ENCODE data around the gene RAB31.

Gene RAB31

GRCh38 chr18:9772847-9773677 lies 65.0 kb downstream of the RAB31 start:
- no peak overlapping the region for H3K9ac ChIP-seq (ENCODE audit: low read length in 2 of 2)
- no peak overlapping the region for H3K4me3 ChIP-seq (ENCODE audit: low read length in 2 of 2)
- H3K27ac ChIP-seq (ENCODE audit: low read length) = no peak overlapping the region
- H3K27me3 ChIP-seq (ENCODE audit: control insufficient read depth in 1 of 2, insufficient read depth in 2 of 2, low read length in 2 of 2) = no peaks in the 10 kb centered on the region
- peaks cover 15% of the 10 kb centered on the region for H3K4me1 ChIP-seq (ENCODE audit: control insufficient read depth, insufficient read depth, low read length)
- H3K36me3 ChIP-seq (ENCODE audit: control insufficient read depth in 2 of 2, insufficient read depth in 2 of 2, low read length in 2 of 2) = no peaks in the 10 kb centered on the region
- H3K9me3 ChIP-seq (ENCODE audit: control insufficient read depth in 2 of 2, low read length in 2 of 2) = no peaks in the 10 kb centered on the region

- Histone ChIP-seq H3K4me1 (ENCODE audit: control insufficient read depth, insufficient read depth, low read length) (peaks cover 15% of the 10 kb centered on the region), H3K9ac (ENCODE audit: low read length in 2 of 2) (no peak overlapping the region), H3K27ac (ENCODE audit: low read length) (no peak overlapping the region), H3K4me3 (ENCODE audit: low read length in 2 of 2) (no peak overlapping the region), H3K9me3 (ENCODE audit: control insufficient read depth in 2 of 2, low read length in 2 of 2) (no peaks in the 10 kb centered on the region), H3K36me3 (ENCODE audit: control insufficient read depth in 2 of 2, insufficient read depth in 2 of 2, low read length in 2 of 2) (no peaks in the 10 kb centered on the region), H3K27me3 (ENCODE audit: control insufficient read depth in 1 of 2, insufficient read depth in 2 of 2, low read length in 2 of 2) (no peaks in the 10 kb centered on the region)
Measured at GRCh38 chr18:9774150-9774549, 66.0 kb downstream of the RAB31 start.

GRCh38 chr18:9775178-9775577 lies 67.1 kb downstream of the RAB31 start:
- no peak overlapping the region for H3K27ac ChIP-seq (ENCODE audit: low read length)
- H3K27me3 ChIP-seq (ENCODE audit: control insufficient read depth in 1 of 2, insufficient read depth in 2 of 2, low read length in 2 of 2) = no peaks in the 10 kb centered on the region
- no peaks in the 10 kb centered on the region for H3K36me3 ChIP-seq (ENCODE audit: control insufficient read depth in 2 of 2, insufficient read depth in 2 of 2, low read length in 2 of 2)
- H3K9me3 ChIP-seq (ENCODE audit: control insufficient read depth in 2 of 2, low read length in 2 of 2) = no peaks in the 10 kb centered on the region
- no peak overlapping the region for H3K9ac ChIP-seq (ENCODE audit: low read length in 2 of 2)
- H3K4me3 ChIP-seq (ENCODE audit: low read length in 2 of 2) = no peak overlapping the region
- peaks cover 15% of the 10 kb centered on the region for H3K4me1 ChIP-seq (ENCODE audit: control insufficient read depth, insufficient read depth, low read length)

- no peak overlapping the region for H3K9ac ChIP-seq (ENCODE audit: low read length in 2 of 2)
- peaks cover 9% of the 10 kb centered on the region for H3K4me1 ChIP-seq (ENCODE audit: control insufficient read depth, insufficient read depth, low read length)
- H3K36me3 ChIP-seq (ENCODE audit: control insufficient read depth in 2 of 2, insufficient read depth in 2 of 2, low read length in 2 of 2) = no peaks in the 10 kb centered on the region
- H3K27me3 ChIP-seq (ENCODE audit: control insufficient read depth in 1 of 2, insufficient read depth in 2 of 2, low read length in 2 of 2) = no peaks in the 10 kb centered on the region
- H3K27ac ChIP-seq (ENCODE audit: low read length) = no peak overlapping the region
- no peak overlapping the region for H3K4me3 ChIP-seq (ENCODE audit: low read length in 2 of 2)
- H3K9me3 ChIP-seq (ENCODE audit: control insufficient read depth in 2 of 2, low read length in 2 of 2) = no peaks in the 10 kb centered on the region
Measured at GRCh38 chr18:9779630-9780029, 71.5 kb downstream of the RAB31 start.

- H3K36me3 ChIP-seq (ENCODE audit: control insufficient read depth in 2 of 2, insufficient read depth in 2 of 2, low read length in 2 of 2) = peaks cover 3 to 6% of the 10 kb centered on the region in 2 donors
- no peak overlapping the region for H3K9ac ChIP-seq (ENCODE audit: low read length in 2 of 2)
- no peak overlapping the region for H3K27ac ChIP-seq (ENCODE audit: low read length)
- peaks cover 4% of the 10 kb centered on the region for H3K4me1 ChIP-seq (ENCODE audit: control insufficient read depth, insufficient read depth, low read length)
- no peak overlapping the region for H3K4me3 ChIP-seq (ENCODE audit: low read length in 2 of 2)
- no peaks in the 10 kb centered on the region for H3K27me3 ChIP-seq (ENCODE audit: control insufficient read depth in 1 of 2, insufficient read depth in 2 of 2, low read length in 2 of 2)
- no peaks in the 10 kb centered on the region for H3K9me3 ChIP-seq (ENCODE audit: control insufficient read depth in 2 of 2, low read length in 2 of 2)
Measured at GRCh38 chr18:9782073-9782857, 74.2 kb downstream of the RAB31 start.

GRCh38 chr18:9786631-9787030 lies 78.5 kb downstream of the RAB31 start:
- H3K4me3 ChIP-seq (ENCODE audit: low read length in 2 of 2) = no peak overlapping the region
- no peaks in the 10 kb centered on the region for H3K9me3 ChIP-seq (ENCODE audit: control insufficient read depth in 2 of 2, low read length in 2 of 2)
- H3K27me3 ChIP-seq (ENCODE audit: control insufficient read depth in 1 of 2, insufficient read depth in 2 of 2, low read length in 2 of 2) = no peaks in the 10 kb centered on the region
- peaks cover 3 to 6% of the 10 kb centered on the region in 2 donors for H3K36me3 ChIP-seq (ENCODE audit: control insufficient read depth in 2 of 2, insufficient read depth in 2 of 2, low read length in 2 of 2)
- peaks cover 5% of the 10 kb centered on the region for H3K4me1 ChIP-seq (ENCODE audit: control insufficient read depth, insufficient read depth, low read length)
- H3K9ac ChIP-seq (ENCODE audit: low read length in 2 of 2) = no peak overlapping the region
- H3K27ac ChIP-seq (ENCODE audit: low read length) = no peak overlapping the region

- H3K27ac ChIP-seq (ENCODE audit: low read length) = no peak overlapping the region
- no peak overlapping the region for H3K4me3 ChIP-seq (ENCODE audit: low read length in 2 of 2)
- no peaks in the 10 kb centered on the region for H3K9me3 ChIP-seq (ENCODE audit: control insufficient read depth in 2 of 2, low read length in 2 of 2)
- peaks cover 4% of the 10 kb centered on the region for H3K4me1 ChIP-seq (ENCODE audit: control insufficient read depth, insufficient read depth, low read length)
- H3K27me3 ChIP-seq (ENCODE audit: control insufficient read depth in 1 of 2, insufficient read depth in 2 of 2, low read length in 2 of 2) = no peaks in the 10 kb centered on the region
- peaks cover 3 to 7% of the 10 kb centered on the region in 2 donors for H3K36me3 ChIP-seq (ENCODE audit: control insufficient read depth in 2 of 2, insufficient read depth in 2 of 2, low read length in 2 of 2)
- no peak overlapping the region for H3K9ac ChIP-seq (ENCODE audit: low read length in 2 of 2)
Measured at GRCh38 chr18:9787036-9787435, 78.9 kb downstream of the RAB31 start.

- Histone ChIP-seq H3K27ac (ENCODE audit: low read length) (no peak overlapping the region), H3K4me3 (ENCODE audit: low read length in 2 of 2) (no peak overlapping the region), H3K36me3 (ENCODE audit: control insufficient read depth in 2 of 2, insufficient read depth in 2 of 2, low read length in 2 of 2) (peaks cover 5 to 10% of the 10 kb centered on the region in 2 donors), H3K27me3 (ENCODE audit: control insufficient read depth in 1 of 2, insufficient read depth in 2 of 2, low read length in 2 of 2) (no peaks in the 10 kb centered on the region), H3K9me3 (ENCODE audit: control insufficient read depth in 2 of 2, low read length in 2 of 2) (no peaks in the 10 kb centered on the region), H3K4me1 (ENCODE audit: control insufficient read depth, insufficient read depth, low read length) (peaks cover 2% of the 10 kb centered on the region), H3K9ac (ENCODE audit: low read length in 2 of 2) (no peak overlapping the region)
Measured at GRCh38 chr18:9787712-9788111, 79.6 kb downstream of the RAB31 start.

- peaks cover 5 to 10% of the 10 kb centered on the region in 2 donors for H3K36me3 ChIP-seq (ENCODE audit: control insufficient read depth in 2 of 2, insufficient read depth in 2 of 2, low read length in 2 of 2)
Measured at GRCh38 chr18:9788140-9788539, 80.0 kb downstream of the RAB31 start.

GRCh38 chr18:9788860-9789259 lies 80.8 kb downstream of the RAB31 start:
- Histone ChIP-seq H3K27me3 (ENCODE audit: control insufficient read depth in 1 of 2, insufficient read depth in 2 of 2, low read length in 2 of 2) (no peaks in the 10 kb centered on the region), H3K27ac (ENCODE audit: low read length) (no peak overlapping the region), H3K4me3 (ENCODE audit: low read length in 2 of 2) (no peak overlapping the region), H3K9ac (ENCODE audit: low read length in 2 of 2) (no peak overlapping the region), H3K9me3 (ENCODE audit: control insufficient read depth in 2 of 2, low read length in 2 of 2) (no peaks in the 10 kb centered on the region), H3K4me1 (ENCODE audit: control insufficient read depth, insufficient read depth, low read length) (peaks cover 2% of the 10 kb centered on the region), H3K36me3 (ENCODE audit: control insufficient read depth in 2 of 2, insufficient read depth in 2 of 2, low read length in 2 of 2) (peaks cover 5 to 14% of the 10 kb centered on the region in 2 donors)

More at GRCh38 chr18:9788140-9788539, 80.0 kb downstream of the RAB31 start:
- Histone ChIP-seq H3K4me1 (ENCODE audit: control insufficient read depth, insufficient read depth, low read length) (peaks cover 2% of the 10 kb centered on the region), H3K9me3 (ENCODE audit: control insufficient read depth in 2 of 2, low read length in 2 of 2) (no peaks in the 10 kb centered on the region), H3K27me3 (ENCODE audit: control insufficient read depth in 1 of 2, insufficient read depth in 2 of 2, low read length in 2 of 2) (no peaks in the 10 kb centered on the region), H3K27ac (ENCODE audit: low read length) (no peak overlapping the region), H3K9ac (ENCODE audit: low read length in 2 of 2) (no peak overlapping the region), H3K4me3 (ENCODE audit: low read length in 2 of 2) (no peak overlapping the region)
